Thoracic aorta (tissue), 2 donors: ENCODE measurements around the gene CIB4. TPM values are rescaled to one million over a fixed set of nuclear protein-coding genes. Genes with fewer than 3 reads are reported as not detected.

Source experiments
- ATAC-seq: fragments of 150-250 bp; one replicate; pipeline ENCODE4 v1.8.0; 2017; ENCODE audit warnings: low read depth; ENCODE audit not compliant: insufficient number of reproducible peaks, low FRiP score
- DNase-seq: peaks from one replicate; pipeline ENCODE4 v3.0.0-alpha.2; 2020; ENCODE audit warnings: low spot score
- H3K27ac ChIP-seq, 2 donors: fragments of 200-600 bp; sonication (generic); 1 replicate in 1 of 2; 2 replicates in 1 of 2; pipeline ENCODE4 v1.5.1; 2016; ENCODE audit warnings: mild to moderate bottlenecking in 2 of 2, moderate library complexity in 2 of 2
- H3K27me3 ChIP-seq: fragments of 200-600 bp; sonication (generic); replicated peaks from 2 replicates; pipeline ENCODE4 v1.6.0; 2016; ENCODE audit warnings: mild to moderate bottlenecking; ENCODE audit not compliant: insufficient read depth
- H3K36me3 ChIP-seq: fragments of 200-600 bp; sonication (generic); one replicate; pipeline ENCODE4 v1.5.1; 2016
- H3K4me1 ChIP-seq, 2 donors: fragments of 200-600 bp; sonication (generic); 1 replicate in 1 of 2; 2 replicates in 1 of 2; pipeline versions ENCODE4 v1.5.1 to v1.6.0; 2016; ENCODE audit warnings: low read depth in 2 of 2, mild to moderate bottlenecking in 1 of 2; ENCODE audit not compliant: control insufficient read depth in 1 of 2
- H3K4me3 ChIP-seq: fragments of 200-600 bp; sonication (generic); 2 replicates; pipeline ENCODE4 v1.5.1; 2016; ENCODE audit warnings: mild to moderate bottlenecking
- H3K9me3 ChIP-seq: fragments of 200-600 bp; sonication (generic); 2 replicates; pipeline ENCODE4 v1.5.1; 2016
- CTCF ChIP-seq: fragments of 200-600 bp; sonication (generic); IDR thresholded peaks from one replicate; pipeline ENCODE4 v1.5.1; 2019; ENCODE audit warnings: antibody characterized with exemption
- total RNA-seq, 2 donors: library from RNA; depleted of rRNA; stranded (reverse); fragments of >200 nt; gene quantifications; one replicate each; pipeline versions ENCODE4 v1.1.0 to v1.2.3, GENCODE V29; 2016

CIB4 gene
- total RNA-seq, 2 donors from 2014 or later, result not detected

GRCh38 chr2:26555246-26556133 lies 85.7 kb downstream of the CIB4 start:
- no peaks in the 10 kb centered on the region for H3K36me3 ChIP-seq
- H3K4me1 ChIP-seq, result no peaks in the 10 kb centered on the region
- no peak overlapping the region for H3K27ac ChIP-seq
- no peak for TF ChIP-seq CTCF
- no peak for DNase-seq
- no peaks in the 10 kb centered on the region for H3K9me3 ChIP-seq
- no peak overlapping the region for H3K4me3 ChIP-seq
- no peaks in the 10 kb centered on the region for H3K27me3 ChIP-seq
- ATAC-seq, result no peak

- no peaks in the 10 kb centered on the region for H3K27me3 ChIP-seq
- H3K36me3 ChIP-seq, result no peaks in the 10 kb centered on the region
- H3K27ac ChIP-seq, result no peak overlapping the region
- no peak overlapping the region for H3K4me3 ChIP-seq
- no peaks in the 10 kb centered on the region for H3K4me1 ChIP-seq
- no peaks in the 10 kb centered on the region for H3K9me3 ChIP-seq
- no peak for DNase-seq
- ATAC-seq, result no peak
- TF ChIP-seq CTCF, result no peak
Observed at GRCh38 chr2:26552641-26553374, 88.4 kb downstream of the CIB4 start.

DNA sequence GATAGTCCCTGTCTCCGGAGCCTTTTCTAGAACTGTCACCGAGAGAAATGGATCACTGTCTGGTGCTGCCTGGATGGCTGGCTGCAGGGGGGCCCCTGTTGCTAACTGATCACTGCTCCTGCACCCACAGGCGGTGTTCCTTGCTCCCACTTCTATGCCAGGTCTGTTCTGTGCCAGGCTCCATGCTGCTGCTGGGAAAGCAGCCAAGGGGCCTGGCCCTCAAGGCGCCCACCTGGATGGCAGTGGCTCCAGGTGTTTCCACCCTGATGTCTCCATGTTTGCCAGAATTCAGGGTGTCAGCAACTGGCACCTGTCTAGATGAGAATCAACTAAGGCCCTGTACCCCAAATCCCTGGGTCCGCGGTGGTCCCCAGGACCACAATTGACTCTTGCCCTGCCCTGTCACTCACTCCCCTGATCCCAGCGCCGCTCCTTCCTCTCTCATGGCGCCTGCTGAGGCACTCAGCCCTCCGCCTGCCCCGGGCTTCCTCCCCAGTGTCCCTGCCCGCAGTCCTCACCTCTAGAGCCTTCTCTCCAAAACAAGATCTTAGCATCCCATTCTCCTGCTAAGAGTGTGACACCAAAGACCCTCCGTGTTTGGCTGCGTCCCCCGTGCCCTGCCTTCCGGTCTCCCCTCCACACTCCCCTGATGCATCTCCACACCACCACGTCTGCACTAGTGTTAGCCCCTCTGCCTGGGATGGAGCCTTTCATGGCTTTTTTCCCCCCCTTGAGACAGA lies 90.7 kb downstream of the CIB4 start:
- ATAC-seq (no peak), DNase-seq (no peak)
- no peaks in the 10 kb centered on the region for H3K4me1 ChIP-seq
- TF ChIP-seq CTCF, result no peak
- no peaks in the 10 kb centered on the region for H3K36me3 ChIP-seq
- H3K27ac ChIP-seq, result no peak overlapping the region
- H3K4me3 ChIP-seq, result no peak overlapping the region
- no peaks in the 10 kb centered on the region for H3K27me3 ChIP-seq
- H3K9me3 ChIP-seq, result no peaks in the 10 kb centered on the region

DNA sequence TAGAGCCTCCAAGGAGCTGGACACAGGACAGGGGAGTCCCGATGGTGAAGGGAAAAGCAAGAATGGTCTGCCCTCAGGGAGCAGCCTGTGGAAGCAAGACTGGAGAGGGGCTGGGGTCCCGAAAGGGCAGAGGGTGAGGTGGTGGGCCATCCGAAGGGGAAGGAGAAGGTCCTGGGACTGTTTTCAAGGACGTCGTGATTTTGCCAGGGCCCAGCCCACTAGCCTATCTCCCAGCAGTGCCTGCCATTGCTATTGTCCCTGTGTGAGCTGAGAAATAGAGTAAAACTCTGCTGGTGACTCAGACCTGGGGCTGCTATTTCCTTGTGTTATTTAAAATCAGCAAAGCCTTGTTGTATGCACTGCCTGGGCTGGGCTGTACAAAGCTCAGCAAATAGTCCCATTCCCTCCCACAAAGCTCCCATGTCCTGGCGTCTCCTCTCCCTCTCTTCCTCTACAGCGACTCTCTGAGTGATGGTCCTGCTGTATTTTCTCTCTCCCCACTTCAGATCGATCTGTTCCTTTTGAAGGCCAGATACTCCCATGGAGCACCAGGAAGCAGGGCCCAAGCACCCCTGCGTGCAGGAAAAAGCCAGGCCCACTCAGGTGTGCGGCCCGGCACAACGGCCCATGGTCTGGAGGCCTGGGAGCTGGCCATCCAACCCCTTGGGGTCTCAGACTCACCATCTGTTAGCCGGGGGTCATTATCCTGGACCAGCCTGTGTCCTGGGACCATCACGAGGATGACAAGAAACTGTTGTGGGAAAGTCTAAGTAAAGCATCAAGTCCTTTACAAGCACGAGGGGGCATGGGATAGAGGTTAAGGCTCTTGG lies 98.3 kb downstream of the CIB4 start:
- Histone ChIP-seq H3K36me3 (no peaks in the 10 kb centered on the region), H3K27ac (no peak overlapping the region), H3K4me1 (no peaks in the 10 kb centered on the region), H3K4me3 (no peak overlapping the region), H3K9me3 (no peaks in the 10 kb centered on the region), H3K27me3 (no peaks in the 10 kb centered on the region)
- no peak for ATAC-seq
- no peak for DNase-seq
- no peak for TF ChIP-seq CTCF
